ENCODE measurements around the gene GMPR. TPM values are rescaled to one million over a fixed set of nuclear protein-coding genes. Genes with fewer than 3 reads are reported as not detected.

GMPR gene
- 1.4 and 5.1 TPM in 2 replicates for total RNA-seq (2014; rRNA removed; shearing (Covaris generic))

- H3K4me3 ChIP-seq (ENCODE audit: insufficient read depth, low read depth, low read length): peak within 1 kb of the TSS; percentile 49
- peaks cover 38% of the 10 kb centered on the region for H3K27me3 ChIP-seq (ENCODE audit: control insufficient read depth, insufficient read depth, low read length)
- H3K36me3 ChIP-seq (replicated peaks; ENCODE audit: control insufficient read depth, insufficient read depth, low read length): no peaks in the 10 kb centered on the region
- DNase-seq: peak; percentile 82
Measured at GRCh38 chr6:16238057-16238962, at the start of gene GMPR. TSS of gene GMPR (plus strand) at chr6:16238587. CDS start at chr6:16238694, 107 bp downstream.

GRCh38 chr6:16190214-16190613, 48.2 kb upstream of the GMPR start:
- DNase-seq: no peak
- Histone ChIP-seq H3K27me3 (ENCODE audit: control insufficient read depth, insufficient read depth, low read length) (no peaks in the 10 kb centered on the region), H3K4me3 (ENCODE audit: insufficient read depth, low read depth, low read length) (no peak overlapping the region), H3K36me3 (replicated peaks; ENCODE audit: control insufficient read depth, insufficient read depth, low read length) (no peaks in the 10 kb centered on the region)

- DNase-seq: no peak
- no peaks in the 10 kb centered on the region for H3K27me3 ChIP-seq (ENCODE audit: control insufficient read depth, insufficient read depth, low read length)
Measured at GRCh38 chr6:16196260-16196983, 42.0 kb upstream of the GMPR start.

GRCh38 chr6:16196984-16197546, 41.3 kb upstream of the GMPR start:
- DNase-seq: no peak
- no peaks in the 10 kb centered on the region for H3K27me3 ChIP-seq (ENCODE audit: control insufficient read depth, insufficient read depth, low read length)
- no peak overlapping the region for H3K4me3 ChIP-seq (ENCODE audit: insufficient read depth, low read depth, low read length)
- H3K36me3 ChIP-seq (replicated peaks; ENCODE audit: control insufficient read depth, insufficient read depth, low read length): no peaks in the 10 kb centered on the region

More at GRCh38 chr6:16196260-16196983, 42.0 kb upstream of the GMPR start:
- Histone ChIP-seq H3K36me3 (replicated peaks; ENCODE audit: control insufficient read depth, insufficient read depth, low read length) (no peaks in the 10 kb centered on the region), H3K4me3 (ENCODE audit: insufficient read depth, low read depth, low read length) (no peak overlapping the region)

- no peak overlapping the region for H3K4me3 ChIP-seq (ENCODE audit: insufficient read depth, low read depth, low read length)
- no peak for DNase-seq
- H3K36me3 ChIP-seq (replicated peaks; ENCODE audit: control insufficient read depth, insufficient read depth, low read length): no peaks in the 10 kb centered on the region
- H3K27me3 ChIP-seq (ENCODE audit: control insufficient read depth, insufficient read depth, low read length): no peaks in the 10 kb centered on the region
Measured at GRCh38 chr6:16198061-16198705, 40.2 kb upstream of the GMPR start.

GRCh38 chr6:16199804-16200203, 38.6 kb upstream of the GMPR start:
- Histone ChIP-seq H3K27me3 (ENCODE audit: control insufficient read depth, insufficient read depth, low read length) (no peaks in the 10 kb centered on the region), H3K4me3 (ENCODE audit: insufficient read depth, low read depth, low read length) (no peak overlapping the region), H3K36me3 (replicated peaks; ENCODE audit: control insufficient read depth, insufficient read depth, low read length) (no peaks in the 10 kb centered on the region)
- no peak for DNase-seq

GRCh38 chr6:16200321-16200883, 38.0 kb upstream of the GMPR start:
- DNase-seq: no peak
- Histone ChIP-seq H3K36me3 (replicated peaks; ENCODE audit: control insufficient read depth, insufficient read depth, low read length) (no peaks in the 10 kb centered on the region), H3K27me3 (ENCODE audit: control insufficient read depth, insufficient read depth, low read length) (no peaks in the 10 kb centered on the region), H3K4me3 (ENCODE audit: insufficient read depth, low read depth, low read length) (no peak overlapping the region)

GRCh38 chr6:16201706-16202105, 36.7 kb upstream of the GMPR start:
- no peaks in the 10 kb centered on the region for H3K36me3 ChIP-seq (replicated peaks; ENCODE audit: control insufficient read depth, insufficient read depth, low read length)
- no peak for DNase-seq
- no peaks in the 10 kb centered on the region for H3K27me3 ChIP-seq (ENCODE audit: control insufficient read depth, insufficient read depth, low read length)
- H3K4me3 ChIP-seq (ENCODE audit: insufficient read depth, low read depth, low read length): no peak overlapping the region

- DNase-seq: no peak
- H3K36me3 ChIP-seq (replicated peaks; ENCODE audit: control insufficient read depth, insufficient read depth, low read length): no peaks in the 10 kb centered on the region
- no peaks in the 10 kb centered on the region for H3K27me3 ChIP-seq (ENCODE audit: control insufficient read depth, insufficient read depth, low read length)
- no peak overlapping the region for H3K4me3 ChIP-seq (ENCODE audit: insufficient read depth, low read depth, low read length)
Measured at GRCh38 chr6:16204653-16205376, 33.6 kb upstream of the GMPR start.

GRCh38 chr6:16205377-16206144, 32.8 kb upstream of the GMPR start:
- no peaks in the 10 kb centered on the region for H3K36me3 ChIP-seq (replicated peaks; ENCODE audit: control insufficient read depth, insufficient read depth, low read length)
- H3K27me3 ChIP-seq (ENCODE audit: control insufficient read depth, insufficient read depth, low read length): no peaks in the 10 kb centered on the region
- DNase-seq: no peak
- H3K4me3 ChIP-seq (ENCODE audit: insufficient read depth, low read depth, low read length): no peak overlapping the region

GRCh38 chr6:16206595-16207037, 31.8 kb upstream of the GMPR start:
- Histone ChIP-seq H3K36me3 (replicated peaks; ENCODE audit: control insufficient read depth, insufficient read depth, low read length) (no peaks in the 10 kb centered on the region), H3K4me3 (ENCODE audit: insufficient read depth, low read depth, low read length) (no peak overlapping the region), H3K27me3 (ENCODE audit: control insufficient read depth, insufficient read depth, low read length) (no peaks in the 10 kb centered on the region)
- DNase-seq: peak; percentile 75

GRCh38 chr6:16208989-16209388, 29.4 kb upstream of the GMPR start:
- Histone ChIP-seq H3K36me3 (replicated peaks; ENCODE audit: control insufficient read depth, insufficient read depth, low read length) (no peaks in the 10 kb centered on the region), H3K4me3 (ENCODE audit: insufficient read depth, low read depth, low read length) (no peak overlapping the region), H3K27me3 (ENCODE audit: control insufficient read depth, insufficient read depth, low read length) (no peaks in the 10 kb centered on the region)
- DNase-seq: no peak

- no peaks in the 10 kb centered on the region for H3K27me3 ChIP-seq (ENCODE audit: control insufficient read depth, insufficient read depth, low read length)
- H3K4me3 ChIP-seq (ENCODE audit: insufficient read depth, low read depth, low read length): no peak overlapping the region
- DNase-seq: no peak
- no peaks in the 10 kb centered on the region for H3K36me3 ChIP-seq (replicated peaks; ENCODE audit: control insufficient read depth, insufficient read depth, low read length)
Measured at GRCh38 chr6:16209539-16209938, 28.8 kb upstream of the GMPR start.

Data from H7 (cell line).